HepG2 (cell line): ENCODE data around the gene PYY. TPM values are rescaled to one million over a fixed set of nuclear protein-coding genes. Genes with fewer than 3 reads are reported as not detected.
A peak's percentile ranks its signal among the peaks of the same experiment; 100 is the strongest.

Experiments used
- ARHGAP35 ChIP-seq: sonication (generic); formaldehyde crosslinking; IDR thresholded peaks from 2 replicates; pipeline ENCODE4 v1.9.0; 2022; ENCODE audit warnings: mild to moderate bottlenecking, inconsistent platforms, moderate library complexity, missing genetic modification reagents, borderline replicate concordance
- BRCA1 ChIP-seq: sonication (generic); formaldehyde crosslinking; IDR thresholded peaks from 2 replicates; pipeline ENCODE4 v1.4.0; 2020; ENCODE audit warnings: missing genetic modification reagents
- CBFB ChIP-seq: sonication (generic); formaldehyde crosslinking; IDR thresholded peaks from 2 replicates; pipeline ENCODE4 v1.4.0; 2020; ENCODE audit warnings: missing genetic modification reagents
- CEBPG ChIP-seq: IDR thresholded peaks from 2 replicates; pipeline ENCODE4 v1.6.1; 2016
- GATAD2A ChIP-seq: IDR thresholded peaks from 2 replicates; pipeline ENCODE4 v1.6.1; 2016
- HNF4G ChIP-seq, 2 experiments: sonication (generic) in 1 of 2; formaldehyde crosslinking in 1 of 2; IDR thresholded peaks; 2 replicates each; pipeline versions ENCODE4 v1.4.0 to v1.6.1; 2011 to 2020; ENCODE audit warnings: borderline replicate concordance in 2 of 2, low read depth in 2 of 2, mild to moderate bottlenecking in 2 of 2, low read length in 1 of 2, missing genetic modification reagents in 1 of 2, moderate library complexity in 1 of 2
- MAFK ChIP-seq, 2 experiments: IDR thresholded peaks in 1 of 2; conservative IDR thresholded peaks in 1 of 2; 2 replicates each; pipeline ENCODE4 v1.6.1; 2011; ENCODE audit warnings: improper control_type of control experiment in 2 of 2, low read length in 2 of 2
- PHF21A ChIP-seq: sonication (generic); formaldehyde crosslinking; IDR thresholded peaks from 2 replicates; pipeline ENCODE4 v1.5.0; 2020; ENCODE audit warnings: mild to moderate bottlenecking, missing genetic modification reagents
- RFX3 ChIP-seq: IDR thresholded peaks from 2 replicates; pipeline ENCODE4 v1.6.1; 2016; ENCODE audit warnings: missing biosample characterization, missing genetic modification reagents
- SNRNP70 ChIP-seq: fragments of 200-400 bp; formaldehyde crosslinking; IDR thresholded peaks from 2 replicates; pipeline ENCODE4 v1.6.1; 2017; ENCODE audit warnings: mild to moderate bottlenecking, low read depth, low read length, moderate library complexity
- ZNF224 ChIP-seq: sonication (generic); formaldehyde crosslinking; IDR thresholded peaks from 2 replicates; pipeline ENCODE4 v1.5.0; 2020; ENCODE audit warnings: mild to moderate bottlenecking, missing genetic modification reagents
- ZNF367 ChIP-seq: sonication (generic); formaldehyde crosslinking; IDR thresholded peaks from 2 replicates; pipeline ENCODE4 v1.4.0; 2020; ENCODE audit warnings: missing genetic modification reagents, borderline replicate concordance
- ZNF569 ChIP-seq: sonication (generic); formaldehyde crosslinking; IDR thresholded peaks from 2 replicates; pipeline ENCODE4 v1.5.0; 2020; ENCODE audit warnings: mild to moderate bottlenecking, missing genetic modification reagents, moderate library complexity, borderline replicate concordance
- ZNF749 ChIP-seq: sonication (generic); formaldehyde crosslinking; IDR thresholded peaks from 2 replicates; pipeline ENCODE4 v1.8.0; 2022; ENCODE audit warnings: mild to moderate bottlenecking, missing genetic modification reagents, moderate library complexity, borderline replicate concordance
- polyA plus RNA-seq, 8 experiments: library from polyadenylated mRNA; depleted of rRNA in 3 of 8; stranded (reverse) in 7 of 8; unstranded in 1 of 8; fragments of >200 nt; fragmentation: Illumina TruSeq in 4 of 8; extraction: Trizol in 4 of 8; gene quantifications; 2 replicates each; pipeline versions ENCODE4 v1.2.1 to v1.2.3, GENCODE V29; 2011 to 2016; ENCODE audit warnings: low read depth in 4 of 8, missing spikeins in 1 of 8, mixed read lengths in 1 of 8; ENCODE audit not compliant: insufficient read depth in 1 of 8
- total RNA-seq, 5 experiments: library from RNA; depleted of rRNA; stranded (reverse); fragments of >200 nt; fragmentation: Illumina TruSeq; extraction: Trizol; gene quantifications; 2 replicates each; pipeline ENCODE4 v1.2.3, GENCODE V29; 2016; ENCODE audit warnings: low read depth in 1 of 5
- TF ChIP-seq, protein P1 (sequence below): sonication (generic); formaldehyde crosslinking; IDR thresholded peaks from 2 replicates; pipeline ENCODE4 v1.5.0; 2020; ENCODE audit warnings: missing genetic modification reagents
- TF ChIP-seq, protein P2 (sequence below): sonication (generic); formaldehyde crosslinking; IDR thresholded peaks from 2 replicates; pipeline ENCODE4 v1.4.0; 2020; ENCODE audit warnings: missing genetic modification reagents
- TF ChIP-seq, protein P3 (sequence below): sonication (generic); formaldehyde crosslinking; IDR thresholded peaks from 2 replicates; pipeline ENCODE4 v1.4.0; 2020; ENCODE audit warnings: mild to moderate bottlenecking, missing genetic modification reagents, borderline replicate concordance

Gene PYY
- total and polyA plus RNA-seq, 2 of the 13 experiments (the other 11 are each of a cell fraction or from before 2014, with no cell fraction given) = 0.25 TPM; not detected in 1

DNA sequence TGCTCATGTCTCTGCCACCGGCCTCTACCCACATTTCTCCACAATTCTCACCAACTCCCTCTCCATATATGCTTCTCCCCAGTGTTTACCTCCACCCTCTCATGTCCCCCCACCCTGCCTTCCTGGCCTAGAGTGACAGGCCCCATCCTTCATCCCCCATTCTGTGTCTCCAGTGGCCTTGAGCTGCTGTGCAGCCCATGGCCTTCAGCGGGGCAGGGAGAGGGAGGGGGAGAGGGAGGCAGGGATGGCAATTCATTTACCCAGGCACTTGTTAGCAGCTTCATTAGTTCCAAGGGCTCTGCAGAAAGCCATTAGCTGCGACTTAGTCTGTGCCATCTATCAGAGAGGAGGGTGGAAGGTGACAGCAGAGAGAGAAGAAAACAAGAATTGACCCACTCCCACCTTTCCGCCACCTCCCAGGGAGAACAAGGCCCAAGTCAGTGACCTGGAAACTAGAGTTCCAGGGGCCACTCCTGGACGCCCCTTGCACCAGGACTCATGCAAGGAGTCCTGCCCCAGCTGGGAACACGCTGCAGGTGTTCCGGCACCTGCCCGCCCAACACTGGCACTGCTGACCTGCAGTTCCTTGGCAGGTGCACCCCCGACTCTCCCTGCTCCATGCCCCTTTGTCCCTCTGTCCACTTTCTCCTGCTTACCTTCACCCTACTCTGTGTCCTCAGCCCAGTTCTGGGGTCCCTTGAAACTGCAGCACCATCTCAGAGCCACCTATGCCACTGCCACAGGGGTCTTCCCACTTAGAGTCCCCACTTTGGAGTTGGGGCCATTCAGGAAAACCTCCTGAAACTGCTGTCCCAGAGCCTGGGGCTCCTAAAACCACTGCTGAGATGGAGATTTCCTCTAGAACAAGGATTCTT is 23.5 kb upstream of the PYY start (continued):
- TF ChIP-seq PHF21A (CRISPR knock-in tag) (no peak), ZNF367 (CRISPR knock-in tag) (no peak), MAFK (conservative IDR thresholded peaks at IDR 0.05 in 1 of 2, IDR thresholded peaks at IDR 0.05 in 1 of 2; ENCODE audit: low read length in 2 of 2) (no peak), ZNF224 (CRISPR knock-in tag) (no peak), CEBPG (CRISPR knock-in tag) (no peak), BRCA1 (CRISPR knock-in tag) (no peak), CBFB (CRISPR knock-in tag) (no peak), ZNF569 (CRISPR knock-in tag) (no peak), ZNF749 (no peak), RFX3 (CRISPR knock-in tag) (no peak), GATAD2A (CRISPR knock-in tag) (peak; percentile 23; the same call in 1 of the 2 replicates), HNF4G (IDR thresholded peaks at IDR 0.05; ENCODE audit: borderline replicate concordance, low read depth, low read length) (no peak), HNF4G (CRISPR knock-in tag; IDR thresholded peaks at IDR 0.05; ENCODE audit: borderline replicate concordance, low read depth) (no peak), SNRNP70 (no peak), ARHGAP35 (CRISPR knock-in tag) (no peak)
- TF ChIP-seq, protein P1, sequence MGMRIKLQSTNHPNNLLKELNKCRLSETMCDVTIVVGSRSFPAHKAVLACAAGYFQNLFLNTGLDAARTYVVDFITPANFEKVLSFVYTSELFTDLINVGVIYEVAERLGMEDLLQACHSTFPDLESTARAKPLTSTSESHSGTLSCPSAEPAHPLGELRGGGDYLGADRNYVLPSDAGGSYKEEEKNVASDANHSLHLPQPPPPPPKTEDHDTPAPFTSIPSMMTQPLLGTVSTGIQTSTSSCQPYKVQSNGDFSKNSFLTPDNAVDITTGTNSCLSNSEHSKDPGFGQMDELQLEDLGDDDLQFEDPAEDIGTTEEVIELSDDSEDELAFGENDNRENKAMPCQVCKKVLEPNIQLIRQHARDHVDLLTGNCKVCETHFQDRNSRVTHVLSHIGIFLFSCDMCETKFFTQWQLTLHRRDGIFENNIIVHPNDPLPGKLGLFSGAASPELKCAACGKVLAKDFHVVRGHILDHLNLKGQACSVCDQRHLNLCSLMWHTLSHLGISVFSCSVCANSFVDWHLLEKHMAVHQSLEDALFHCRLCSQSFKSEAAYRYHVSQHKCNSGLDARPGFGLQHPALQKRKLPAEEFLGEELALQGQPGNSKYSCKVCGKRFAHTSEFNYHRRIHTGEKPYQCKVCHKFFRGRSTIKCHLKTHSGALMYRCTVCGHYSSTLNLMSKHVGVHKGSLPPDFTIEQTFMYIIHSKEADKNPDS (CRISPR knock-in tag) = no peak
- TF ChIP-seq, protein P2, sequence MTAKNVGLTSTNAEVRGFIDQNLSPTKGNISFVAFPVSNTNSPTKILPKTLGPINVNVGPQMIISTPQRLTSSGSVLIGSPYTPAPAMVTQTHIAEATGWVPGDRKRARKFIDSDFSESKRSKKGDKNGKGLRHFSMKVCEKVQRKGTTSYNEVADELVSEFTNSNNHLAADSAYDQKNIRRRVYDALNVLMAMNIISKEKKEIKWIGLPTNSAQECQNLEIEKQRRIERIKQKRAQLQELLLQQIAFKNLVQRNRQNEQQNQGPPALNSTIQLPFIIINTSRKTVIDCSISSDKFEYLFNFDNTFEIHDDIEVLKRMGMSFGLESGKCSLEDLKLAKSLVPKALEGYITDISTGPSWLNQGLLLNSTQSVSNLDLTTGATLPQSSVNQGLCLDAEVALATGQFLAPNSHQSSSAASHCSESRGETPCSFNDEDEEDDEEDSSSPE (CRISPR knock-in tag) = no peak
- TF ChIP-seq, protein P3, sequence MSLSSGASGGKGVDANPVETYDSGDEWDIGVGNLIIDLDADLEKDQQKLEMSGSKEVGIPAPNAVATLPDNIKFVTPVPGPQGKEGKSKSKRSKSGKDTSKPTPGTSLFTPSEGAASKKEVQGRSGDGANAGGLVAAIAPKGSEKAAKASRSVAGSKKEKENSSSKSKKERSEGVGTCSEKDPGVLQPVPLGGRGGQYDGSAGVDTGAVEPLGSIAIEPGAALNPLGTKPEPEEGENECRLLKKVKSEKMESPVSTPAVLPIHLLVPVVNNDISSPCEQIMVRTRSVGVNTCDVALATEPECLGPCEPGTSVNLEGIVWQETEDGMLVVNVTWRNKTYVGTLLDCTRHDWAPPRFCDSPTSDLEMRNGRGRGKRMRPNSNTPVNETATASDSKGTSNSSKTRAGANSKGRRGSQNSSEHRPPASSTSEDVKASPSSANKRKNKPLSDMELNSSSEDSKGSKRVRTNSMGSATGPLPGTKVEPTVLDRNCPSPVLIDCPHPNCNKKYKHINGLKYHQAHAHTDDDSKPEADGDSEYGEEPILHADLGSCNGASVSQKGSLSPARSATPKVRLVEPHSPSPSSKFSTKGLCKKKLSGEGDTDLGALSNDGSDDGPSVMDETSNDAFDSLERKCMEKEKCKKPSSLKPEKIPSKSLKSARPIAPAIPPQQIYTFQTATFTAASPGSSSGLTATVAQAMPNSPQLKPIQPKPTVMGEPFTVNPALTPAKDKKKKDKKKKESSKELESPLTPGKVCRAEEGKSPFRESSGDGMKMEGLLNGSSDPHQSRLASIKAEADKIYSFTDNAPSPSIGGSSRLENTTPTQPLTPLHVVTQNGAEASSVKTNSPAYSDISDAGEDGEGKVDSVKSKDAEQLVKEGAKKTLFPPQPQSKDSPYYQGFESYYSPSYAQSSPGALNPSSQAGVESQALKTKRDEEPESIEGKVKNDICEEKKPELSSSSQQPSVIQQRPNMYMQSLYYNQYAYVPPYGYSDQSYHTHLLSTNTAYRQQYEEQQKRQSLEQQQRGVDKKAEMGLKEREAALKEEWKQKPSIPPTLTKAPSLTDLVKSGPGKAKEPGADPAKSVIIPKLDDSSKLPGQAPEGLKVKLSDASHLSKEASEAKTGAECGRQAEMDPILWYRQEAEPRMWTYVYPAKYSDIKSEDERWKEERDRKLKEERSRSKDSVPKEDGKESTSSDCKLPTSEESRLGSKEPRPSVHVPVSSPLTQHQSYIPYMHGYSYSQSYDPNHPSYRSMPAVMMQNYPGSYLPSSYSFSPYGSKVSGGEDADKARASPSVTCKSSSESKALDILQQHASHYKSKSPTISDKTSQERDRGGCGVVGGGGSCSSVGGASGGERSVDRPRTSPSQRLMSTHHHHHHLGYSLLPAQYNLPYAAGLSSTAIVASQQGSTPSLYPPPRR (CRISPR knock-in tag) = peak; percentile 25; the same call in 1 of the 2 replicates
